Astrocyte of the cerebellum (primary cell): Measurements from ENCODE around the gene BRD1.

ENCODE experiments used
- DNase-seq: peaks from one replicate; pipeline ENCODE4 v3.0.0-alpha.2; 2011; ENCODE audit warnings: low read depth
- H3K4me3 ChIP-seq: 2 replicates; pipeline ENCODE4 v1.5.1; 2011; ENCODE audit warnings: mild to moderate bottlenecking, low read depth, low read length, moderate library complexity
- CTCF ChIP-seq: IDR thresholded peaks from 2 replicates; pipeline ENCODE4 v1.5.1; 2012; ENCODE audit warnings: low read length, low read depth, moderate library complexity, mild to moderate bottlenecking; ENCODE audit errors: missing control alignments
- in situ Hi-C: cut with HindIII; loops from 2 replicates; pipeline ENCODE4 v1.10.0; 2017; ENCODE audit warnings: low sequenced_read_pairs

BRD1 gene

GRCh38 chr22:49725516-49725915 lies 102.2 kb downstream of the BRD1 start:
- DNase-seq, result no peak
- no peak for TF ChIP-seq CTCF
- no peak overlapping the region for H3K4me3 ChIP-seq
- in situ Hi-C loops, result no loop called here

- no peak for DNase-seq
- in situ Hi-C loops, result no loop called here
- TF ChIP-seq CTCF, result peak; percentile 50
- H3K4me3 ChIP-seq, result no peak overlapping the region
Measured at GRCh38 chr22:49724893-49725489, 102.7 kb downstream of the BRD1 start.

- in situ Hi-C loops, result no loop called here
- no peak for DNase-seq
- no peak for TF ChIP-seq CTCF
- no peak overlapping the region for H3K4me3 ChIP-seq
Measured at GRCh38 chr22:49724030-49724892, 103.4 kb downstream of the BRD1 start.

- no peak for TF ChIP-seq CTCF
- no peak for DNase-seq
- in situ Hi-C loops, result no loop called here
- H3K4me3 ChIP-seq, result no peak overlapping the region
Measured at GRCh38 chr22:49723478-49724029, 104.1 kb downstream of the BRD1 start.
